Testis (tissue), 3 donors: ENCODE measurements around the gene NRXN3. TPM values are rescaled to one million over a fixed set of nuclear protein-coding genes. Genes with fewer than 3 reads are reported as not detected.

ENCODE experiments used
- DNase-seq: peaks from one replicate; pipeline ENCODE4 v3.0.0-alpha.2; 2019
- H3K27ac ChIP-seq, 2 donors: fragments of 200-600 bp; sonication (generic); one replicate each; pipeline ENCODE4 v1.5.1; 2019
- H3K27me3 ChIP-seq: fragments of 200-600 bp; sonication (generic); one replicate; pipeline ENCODE4 v1.5.1; 2019
- H3K36me3 ChIP-seq: fragments of 200-600 bp; sonication (generic); one replicate; pipeline ENCODE4 v1.5.1; 2017; ENCODE audit warnings: low read depth; ENCODE audit errors: missing control alignments
- H3K4me1 ChIP-seq: fragments of 200-600 bp; sonication (generic); one replicate; pipeline ENCODE4 v1.5.1; 2019
- H3K4me3 ChIP-seq, 2 donors: fragments of 200-600 bp; sonication (generic); one replicate each; pipeline ENCODE4 v1.5.1; 2017 to 2019
- H3K9me3 ChIP-seq: fragments of 200-600 bp; sonication (generic); one replicate; pipeline ENCODE4 v1.5.1; 2017
- POLR2A ChIP-seq: fragments of 450-650 bp; IDR thresholded peaks from one replicate; pipeline ENCODE4 v1.6.1; 2017; ENCODE audit warnings: antibody characterized with exemption, mild to moderate bottlenecking, moderate library complexity
- WGBS, 2 donors: methylation state at CpG; one replicate each; pipeline ENCODE4 v1.1.5; 2018; 5-methylcytosine and 5-hydroxymethylcytosine counted together
- intact Hi-C: fragments of 100-400 bp; cut with DNase I; formaldehyde crosslinking; loops from one replicate; pipeline ENCODE4 v1.15.1; 2023; ENCODE audit warnings: low total_unique reads
- polyA plus RNA-seq: library from polyadenylated mRNA; stranded (reverse); fragments of 350-450 nt; fragmentation: Illumina TruSeq; extraction: RNeasy Lipid Tissue Mini Kit (QIAGEN cat#74804); gene quantifications from one replicate; pipeline ENCODE4 v1.2.3, GENCODE V29; 2014; ENCODE audit warnings: low read depth, low replicate concordance; ENCODE audit not compliant: insufficient read depth
- total RNA-seq, 2 donors: library from RNA; depleted of rRNA; stranded (reverse); fragments of >200 nt; gene quantifications; one replicate each; pipeline ENCODE4 v1.2.3, GENCODE V29; 2016
- TF ChIP-seq, protein P1 (sequence below), 3 experiments: fragments of 450-650 bp in 2 of 3; fragments of 200-600 bp in 1 of 3; sonication (generic) in 1 of 3; IDR thresholded peaks; one replicate each; pipeline ENCODE4 v1.5.1; 2016 to 2019; ENCODE audit warnings: antibody characterized with exemption in 3 of 3, mild to moderate bottlenecking in 2 of 3, moderate library complexity in 1 of 3

Gene NRXN3
- total and polyA plus RNA-seq, 3 donors from 2014 or later, result 3.5 to 8.0 (median 3.9) TPM

DNA sequence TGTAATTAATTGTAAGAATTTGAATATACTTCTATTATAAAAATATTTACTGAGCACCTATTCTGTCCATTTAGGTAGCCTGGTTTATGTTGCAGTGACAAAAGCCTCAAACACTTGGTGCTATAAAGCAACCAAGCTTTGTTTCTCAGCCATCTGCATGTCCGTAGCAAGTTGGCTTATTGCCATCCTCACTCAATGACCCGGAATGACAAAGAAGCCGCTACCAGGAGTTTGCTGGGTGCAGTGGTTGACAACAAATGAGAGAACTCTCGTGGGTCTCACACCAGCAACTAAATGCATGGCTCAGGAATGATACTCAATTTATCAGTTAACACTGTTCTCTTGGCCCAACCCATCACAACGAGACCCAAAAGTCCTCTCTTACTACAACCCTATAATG lies 1488.0 kb downstream of the NRXN3 start:
- TF ChIP-seq, protein P1, sequence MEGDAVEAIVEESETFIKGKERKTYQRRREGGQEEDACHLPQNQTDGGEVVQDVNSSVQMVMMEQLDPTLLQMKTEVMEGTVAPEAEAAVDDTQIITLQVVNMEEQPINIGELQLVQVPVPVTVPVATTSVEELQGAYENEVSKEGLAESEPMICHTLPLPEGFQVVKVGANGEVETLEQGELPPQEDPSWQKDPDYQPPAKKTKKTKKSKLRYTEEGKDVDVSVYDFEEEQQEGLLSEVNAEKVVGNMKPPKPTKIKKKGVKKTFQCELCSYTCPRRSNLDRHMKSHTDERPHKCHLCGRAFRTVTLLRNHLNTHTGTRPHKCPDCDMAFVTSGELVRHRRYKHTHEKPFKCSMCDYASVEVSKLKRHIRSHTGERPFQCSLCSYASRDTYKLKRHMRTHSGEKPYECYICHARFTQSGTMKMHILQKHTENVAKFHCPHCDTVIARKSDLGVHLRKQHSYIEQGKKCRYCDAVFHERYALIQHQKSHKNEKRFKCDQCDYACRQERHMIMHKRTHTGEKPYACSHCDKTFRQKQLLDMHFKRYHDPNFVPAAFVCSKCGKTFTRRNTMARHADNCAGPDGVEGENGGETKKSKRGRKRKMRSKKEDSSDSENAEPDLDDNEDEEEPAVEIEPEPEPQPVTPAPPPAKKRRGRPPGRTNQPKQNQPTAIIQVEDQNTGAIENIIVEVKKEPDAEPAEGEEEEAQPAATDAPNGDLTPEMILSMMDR (IDR thresholded peaks at IDR 0.05), result no peak
- TF ChIP-seq POLR2A, result no peak
- intact Hi-C loops, result no loop called here
- H3K27ac ChIP-seq, result no peak overlapping the region
- H3K9me3 ChIP-seq, result no peaks in the 10 kb centered on the region
- H3K4me1 ChIP-seq, result no peaks in the 10 kb centered on the region
- no peaks in the 10 kb centered on the region for H3K27me3 ChIP-seq
- 81 to 90% methylated on average over 5 of the region's 5 CpGs for WGBS, 2 donors
- H3K36me3 ChIP-seq, result no peaks in the 10 kb centered on the region
- DNase-seq, result no peak
- H3K4me3 ChIP-seq, result no peak overlapping the region

DNA sequence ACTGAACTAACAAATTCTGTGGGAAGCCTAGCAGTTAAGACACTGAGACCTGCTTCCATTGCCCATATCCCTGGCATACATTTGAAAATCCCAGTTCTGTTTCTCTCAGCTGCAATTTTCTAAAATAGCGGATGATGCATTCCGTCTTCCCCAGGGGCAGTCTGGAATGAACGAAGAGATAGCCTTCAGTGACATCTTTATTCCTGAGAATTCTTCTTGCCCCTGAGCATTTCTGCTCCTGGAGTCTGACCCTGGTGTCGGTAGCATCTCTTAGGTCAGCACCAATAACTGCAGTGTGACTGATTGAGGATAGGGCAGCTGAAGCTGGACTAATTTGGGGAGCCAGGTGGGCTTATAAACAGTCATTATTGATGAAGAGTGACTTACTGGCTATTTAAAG lies 1488.6 kb downstream of the NRXN3 start:
- DNase-seq, result no peak

GRCh38 chr14:79660053-79660939 lies 1490.1 kb downstream of the NRXN3 start:
- intact Hi-C loops, result no loop called here
- 83 to 89% methylated on average over 7 of the region's 7 CpGs for WGBS, 2 donors
- no peak for DNase-seq
- Histone ChIP-seq H3K36me3 (no peaks in the 10 kb centered on the region), H3K4me3 (no peak overlapping the region), H3K9me3 (no peaks in the 10 kb centered on the region), H3K4me1 (no peaks in the 10 kb centered on the region), H3K27ac (no peak overlapping the region), H3K27me3 (no peaks in the 10 kb centered on the region)
- TF ChIP-seq POLR2A, result no peak
- TF ChIP-seq, protein P1 (IDR thresholded peaks at IDR 0.05), result no peak

More for the DNA sequence above, 1488.6 kb downstream of the NRXN3 start:
- intact Hi-C loops, result no loop called here
- 82 to 92% methylated on average over 4 of the region's 4 CpGs for WGBS, 2 donors
- H3K27me3 ChIP-seq, result no peaks in the 10 kb centered on the region
- H3K4me3 ChIP-seq, result no peak overlapping the region
- no peaks in the 10 kb centered on the region for H3K36me3 ChIP-seq
- TF ChIP-seq, protein P1 (IDR thresholded peaks at IDR 0.05), result no peak
- TF ChIP-seq POLR2A, result no peak
- H3K27ac ChIP-seq, result no peak overlapping the region
- H3K9me3 ChIP-seq, result no peaks in the 10 kb centered on the region
- no peaks in the 10 kb centered on the region for H3K4me1 ChIP-seq

- intact Hi-C loops, result no loop called here
- 59 to 61% methylated on average over 4 of the region's 4 CpGs for WGBS, 2 donors
- H3K9me3 ChIP-seq, result no peaks in the 10 kb centered on the region
- no peak for DNase-seq
- no peak overlapping the region for H3K4me3 ChIP-seq
- H3K36me3 ChIP-seq, result no peaks in the 10 kb centered on the region
- TF ChIP-seq POLR2A, result no peak
- TF ChIP-seq, protein P1 (IDR thresholded peaks at IDR 0.05), result no peak
- H3K27me3 ChIP-seq, result no peaks in the 10 kb centered on the region
- no peaks in the 10 kb centered on the region for H3K4me1 ChIP-seq
- no peak overlapping the region for H3K27ac ChIP-seq
Observed at GRCh38 chr14:79661752-79662151, 1491.6 kb downstream of the NRXN3 start.

DNA sequence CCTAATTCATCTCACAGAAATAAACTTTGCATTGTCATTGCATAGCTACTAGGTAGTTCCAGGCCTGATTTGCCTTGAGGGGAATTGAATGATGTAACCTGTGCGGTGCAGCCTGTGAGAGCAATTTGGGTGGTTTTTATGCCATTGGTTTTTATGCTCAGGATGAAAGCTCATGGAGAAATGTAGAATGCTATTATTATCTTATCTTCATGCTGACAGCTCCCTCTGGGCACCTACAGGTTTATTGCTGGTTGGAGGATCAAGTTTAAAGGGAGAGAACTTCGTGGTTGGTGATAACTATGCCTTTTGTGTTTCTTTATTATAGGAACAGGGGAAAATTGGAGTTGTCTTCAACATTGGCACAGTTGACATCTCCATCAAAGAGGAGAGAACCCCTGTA lies 1493.3 kb downstream of the NRXN3 start:
- H3K27me3 ChIP-seq, result no peaks in the 10 kb centered on the region
- WGBS, 2 donors, result 62 to 87% methylated on average over 2 of the region's 2 CpGs
- H3K36me3 ChIP-seq, result no peaks in the 10 kb centered on the region
- no peak overlapping the region for H3K27ac ChIP-seq
- DNase-seq, result no peak
- H3K9me3 ChIP-seq, result no peaks in the 10 kb centered on the region
- intact Hi-C loops, result no loop called here
- TF ChIP-seq, protein P1 (IDR thresholded peaks at IDR 0.05), result no peak
- TF ChIP-seq POLR2A, result no peak
- no peaks in the 10 kb centered on the region for H3K4me1 ChIP-seq
- H3K4me3 ChIP-seq, result no peak overlapping the region
